ENCODE data around the gene MYO9B. TPM values are rescaled to one million over a fixed set of nuclear protein-coding genes. Genes with fewer than 3 reads are reported as not detected.

The MYO9B gene
- total RNA-seq, 1 donor from 2014 or later: 205 TPM

GRCh38 chr19:17163652-17164051, 88.1 kb downstream of the MYO9B start:
- Histone ChIP-seq H3K4me1 (no peaks in the 10 kb centered on the region), H3K4me3 (no peak overlapping the region), H3K27ac (no peak overlapping the region), H3K36me3 (peaks cover 98% of the 10 kb centered on the region), H3K27me3 (ENCODE audit: low read depth) (no peaks in the 10 kb centered on the region), H3K9me3 (peaks cover 3% of the 10 kb centered on the region)
- ATAC-seq (no peak), DNase-seq (no peak)
- intact Hi-C loops (cut with DNase I): no loop called here
- TF ChIP-seq, protein P1, sequence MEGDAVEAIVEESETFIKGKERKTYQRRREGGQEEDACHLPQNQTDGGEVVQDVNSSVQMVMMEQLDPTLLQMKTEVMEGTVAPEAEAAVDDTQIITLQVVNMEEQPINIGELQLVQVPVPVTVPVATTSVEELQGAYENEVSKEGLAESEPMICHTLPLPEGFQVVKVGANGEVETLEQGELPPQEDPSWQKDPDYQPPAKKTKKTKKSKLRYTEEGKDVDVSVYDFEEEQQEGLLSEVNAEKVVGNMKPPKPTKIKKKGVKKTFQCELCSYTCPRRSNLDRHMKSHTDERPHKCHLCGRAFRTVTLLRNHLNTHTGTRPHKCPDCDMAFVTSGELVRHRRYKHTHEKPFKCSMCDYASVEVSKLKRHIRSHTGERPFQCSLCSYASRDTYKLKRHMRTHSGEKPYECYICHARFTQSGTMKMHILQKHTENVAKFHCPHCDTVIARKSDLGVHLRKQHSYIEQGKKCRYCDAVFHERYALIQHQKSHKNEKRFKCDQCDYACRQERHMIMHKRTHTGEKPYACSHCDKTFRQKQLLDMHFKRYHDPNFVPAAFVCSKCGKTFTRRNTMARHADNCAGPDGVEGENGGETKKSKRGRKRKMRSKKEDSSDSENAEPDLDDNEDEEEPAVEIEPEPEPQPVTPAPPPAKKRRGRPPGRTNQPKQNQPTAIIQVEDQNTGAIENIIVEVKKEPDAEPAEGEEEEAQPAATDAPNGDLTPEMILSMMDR (IDR thresholded peaks at IDR 0.05): no peak

GRCh38 chr19:17164639-17165038, 89.1 kb downstream of the MYO9B start:
- H3K27ac ChIP-seq: no peak overlapping the region
- H3K4me3 ChIP-seq: no peak overlapping the region
- ATAC-seq: no peak
- no peaks in the 10 kb centered on the region for H3K27me3 ChIP-seq (ENCODE audit: low read depth)
- DNase-seq: no peak
- peaks cover 98% of the 10 kb centered on the region for H3K36me3 ChIP-seq
- no peaks in the 10 kb centered on the region for H3K4me1 ChIP-seq
- intact Hi-C loops (cut with DNase I): no loop called here
- peaks cover 3% of the 10 kb centered on the region for H3K9me3 ChIP-seq
- TF ChIP-seq, protein P1 (IDR thresholded peaks at IDR 0.05): no peak

- DNase-seq (no peak), ATAC-seq (no peak)
- Histone ChIP-seq H3K27me3 (ENCODE audit: low read depth) (no peaks in the 10 kb centered on the region), H3K4me3 (no peak overlapping the region), H3K4me1 (no peaks in the 10 kb centered on the region), H3K36me3 (peaks cover 98% of the 10 kb centered on the region), H3K9me3 (peaks cover 3% of the 10 kb centered on the region), H3K27ac (no peak overlapping the region)
- intact Hi-C loops (cut with DNase I): no loop called here
- TF ChIP-seq, protein P1 (IDR thresholded peaks at IDR 0.05): no peak
Observed at GRCh38 chr19:17165715-17166114, 90.1 kb downstream of the MYO9B start.

DNA sequence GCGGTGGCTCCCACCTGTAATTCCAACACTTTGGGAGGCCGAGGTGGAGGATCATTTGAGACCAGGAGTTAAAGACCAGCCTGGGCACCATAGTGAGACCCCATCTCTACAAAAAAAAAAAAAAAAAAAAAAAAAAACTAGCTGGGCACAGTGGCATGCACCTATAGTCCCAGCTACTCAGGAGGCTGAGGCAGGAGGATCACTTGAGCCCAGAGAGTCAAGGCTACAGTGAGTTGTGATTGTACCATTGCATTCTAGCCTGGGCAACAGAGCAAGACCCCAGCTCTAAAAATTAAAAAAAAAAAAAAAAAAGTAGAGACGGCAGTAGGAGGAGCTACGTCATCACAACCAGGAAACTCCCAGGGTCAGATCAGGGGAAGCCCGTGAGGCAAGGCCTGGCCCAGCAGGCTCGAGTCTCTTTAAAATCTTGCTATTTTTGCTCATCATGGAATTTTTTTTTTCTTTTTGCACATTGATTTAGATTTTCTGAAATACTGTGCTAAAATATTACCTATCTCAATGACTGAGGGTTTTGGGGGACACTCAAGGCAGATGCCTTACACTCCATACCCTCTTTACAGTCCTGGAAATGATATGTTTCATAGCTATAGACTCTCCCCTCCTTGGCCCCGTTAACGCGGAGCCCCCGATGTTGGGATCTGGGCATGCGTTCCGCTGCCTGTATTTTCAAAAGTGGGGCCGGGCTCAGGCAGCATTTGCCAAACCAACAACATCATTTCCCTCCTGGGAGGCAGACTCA, 95.1 kb downstream of the MYO9B start:
- ATAC-seq (no peak), DNase-seq (no peak)
- Histone ChIP-seq H3K27ac (no peak overlapping the region), H3K36me3 (peaks cover 98% of the 10 kb centered on the region), H3K27me3 (ENCODE audit: low read depth) (no peaks in the 10 kb centered on the region), H3K4me1 (no peaks in the 10 kb centered on the region), H3K9me3 (no peaks in the 10 kb centered on the region), H3K4me3 (no peak overlapping the region)
- TF ChIP-seq, protein P1 (IDR thresholded peaks at IDR 0.05): no peak
- intact Hi-C loops (cut with DNase I): no loop called here

DNA sequence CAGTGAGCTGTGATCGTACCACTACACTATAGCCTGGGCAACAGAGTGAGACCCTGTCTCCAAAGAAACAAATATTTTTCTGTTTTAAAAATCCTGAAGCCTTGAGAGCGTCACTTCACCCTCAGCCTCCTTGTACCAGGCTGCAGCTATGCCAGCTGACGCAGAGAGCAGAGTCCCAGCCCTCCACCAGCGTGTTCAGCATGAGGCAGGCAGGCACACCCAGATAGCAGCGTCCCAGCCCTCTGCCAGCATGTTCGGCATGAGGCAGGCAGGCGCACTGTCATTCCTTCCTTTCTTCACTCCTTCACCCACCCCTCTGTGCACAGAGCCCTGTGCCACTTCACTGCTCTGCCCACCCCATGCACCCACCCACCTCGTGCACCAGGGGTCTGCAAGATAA, 96.3 kb downstream of the MYO9B start:
- peaks cover 98% of the 10 kb centered on the region for H3K36me3 ChIP-seq
- H3K4me1 ChIP-seq: no peaks in the 10 kb centered on the region
- TF ChIP-seq, protein P1 (IDR thresholded peaks at IDR 0.05): no peak
- H3K27me3 ChIP-seq (ENCODE audit: low read depth): no peaks in the 10 kb centered on the region
- DNase-seq (no peak), ATAC-seq (no peak)
- H3K27ac ChIP-seq: no peak overlapping the region
- H3K4me3 ChIP-seq: no peak overlapping the region
- intact Hi-C loops (cut with DNase I): no loop called here
- no peaks in the 10 kb centered on the region for H3K9me3 ChIP-seq

Data from lower lobe of right lung (tissue), 2 donors.